ENCODE data around the gene PLIN4. TPM values are rescaled to one million over a fixed set of nuclear protein-coding genes. Genes with fewer than 3 reads are reported as not detected.
"Not testable (repeated sequence)": the region's sequence is repeated elsewhere in the genome, so short reads cannot be mapped to it uniquely, and the experiment has no call there.

The PLIN4 gene
- total RNA-seq, 1 experiment from 2014 or later, result not detected

DNA sequence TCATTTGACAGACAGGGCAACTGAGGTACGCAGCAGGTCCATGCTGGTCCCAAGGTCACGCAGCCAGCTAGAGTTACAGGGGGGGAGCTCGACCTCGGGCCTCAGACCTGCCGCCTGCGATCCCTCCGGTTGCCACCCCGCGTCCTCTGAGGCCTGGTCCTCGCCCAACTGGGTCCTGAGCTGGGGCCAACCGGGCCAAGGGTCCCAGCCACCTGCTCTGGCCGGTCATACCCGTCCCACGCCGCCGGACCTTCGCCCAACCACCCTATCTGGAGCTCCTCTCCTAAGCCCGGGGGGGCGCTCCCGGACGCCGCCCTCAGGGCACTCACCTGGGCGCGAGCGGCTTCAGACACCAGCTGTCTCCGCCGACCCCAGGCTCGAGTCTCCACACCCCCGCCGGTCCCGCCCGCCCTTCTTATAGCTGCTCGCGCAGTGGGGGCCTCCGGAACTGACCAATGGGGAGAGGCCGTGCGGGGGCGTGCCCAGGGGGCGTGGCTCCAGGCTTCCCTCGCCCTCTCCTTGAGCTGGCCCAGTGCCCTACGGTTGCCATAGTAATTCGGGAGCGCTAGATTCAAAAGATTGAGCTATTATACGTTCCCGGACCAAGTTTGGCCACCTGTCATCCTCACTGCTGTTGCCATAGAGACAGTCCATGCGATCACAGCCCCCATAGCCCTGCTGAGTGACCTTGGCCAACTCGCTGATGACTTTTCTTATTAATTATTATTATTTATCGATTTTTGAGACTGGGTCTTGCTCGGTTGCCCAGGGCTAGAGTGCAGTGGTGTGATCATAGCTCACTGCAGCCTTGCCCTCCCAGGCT lies 16.8 kb upstream of the PLIN4 start, which contains the start of gene PLIN5:
Gene PLIN5 (minus strand): TSS at position 389 of the 823 bp plus-strand sequence. CDS start 1,150 bp downstream, outside the sequence.
- no peaks in the 10 kb centered on the region for H3K9me3 ChIP-seq (ENCODE audit: low read length)
- no peaks in the 10 kb centered on the region for H3K36me3 ChIP-seq (ENCODE audit: insufficient read depth, low read length)
- no peak within 1 kb of the TSS for H3K9ac ChIP-seq (ENCODE audit: low read length)
- H3K27ac ChIP-seq (ENCODE audit: low read length), result no peak within 1 kb of the TSS
- no peaks in the 10 kb centered on the region for H3K4me1 ChIP-seq (ENCODE audit: low read length)
- no peaks in the 10 kb centered on the region for H3K79me2 ChIP-seq (ENCODE audit: low read length)
- peak; percentile 81 for DNase-seq
- no peak within 1 kb of the TSS for H2AFZ ChIP-seq (ENCODE audit: low read length)
- no peaks in the 10 kb centered on the region for H3K27me3 ChIP-seq (ENCODE audit: low read length)
- no peaks in the 10 kb centered on the region for H3K9me2 ChIP-seq (replicated peaks; ENCODE audit: insufficient read depth, low read length)
- H4K20me1 ChIP-seq (ENCODE audit: insufficient read depth, low read depth, low read length), result no peaks in the 10 kb centered on the region
- no peak within 1 kb of the TSS for H3K4me3 ChIP-seq (ENCODE audit: low read length)
- no peak within 1 kb of the TSS for H3K4me2 ChIP-seq (ENCODE audit: low read depth, low read length, poor library complexity, severe bottlenecking)

DNA sequence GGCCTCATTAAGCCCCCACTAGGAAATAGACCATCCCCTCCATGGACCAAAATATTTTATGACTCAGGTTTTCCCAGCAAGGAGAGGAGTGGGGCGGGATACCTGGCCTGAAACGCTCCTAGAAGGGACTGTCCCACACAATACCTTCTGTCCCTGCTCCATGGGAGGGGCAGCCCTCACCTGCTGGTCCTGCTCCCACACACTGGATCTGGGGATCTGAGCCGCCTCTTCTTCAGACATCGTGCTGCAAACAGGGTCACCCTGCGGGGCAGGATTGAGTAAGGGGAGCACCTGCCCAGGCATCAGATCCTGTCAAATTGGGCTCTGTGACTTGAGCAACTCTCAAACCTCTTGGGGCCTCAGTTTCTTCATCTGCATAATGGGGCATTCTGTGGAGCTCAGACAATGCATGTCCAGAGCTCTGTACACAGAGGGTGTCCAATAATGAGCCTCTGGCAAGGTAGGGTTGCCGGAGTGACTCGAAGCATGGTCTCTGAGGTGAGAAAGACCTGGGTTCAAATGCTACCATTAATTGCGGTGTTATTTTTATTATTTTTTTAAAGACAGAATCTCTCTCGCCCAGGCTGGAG lies 15.6 kb upstream of the PLIN4 start:
- Histone ChIP-seq H3K27ac (ENCODE audit: low read length) (no peak overlapping the region), H3K4me3 (ENCODE audit: low read length) (no peak overlapping the region), H3K79me2 (ENCODE audit: low read length) (no peaks in the 10 kb centered on the region), H3K9me3 (ENCODE audit: low read length) (no peaks in the 10 kb centered on the region), H3K4me2 (ENCODE audit: low read depth, low read length, poor library complexity, severe bottlenecking) (no peak overlapping the region), H3K27me3 (ENCODE audit: low read length) (no peaks in the 10 kb centered on the region), H3K4me1 (ENCODE audit: low read length) (no peaks in the 10 kb centered on the region), H3K9me2 (replicated peaks; ENCODE audit: insufficient read depth, low read length) (no peaks in the 10 kb centered on the region), H4K20me1 (ENCODE audit: insufficient read depth, low read depth, low read length) (no peaks in the 10 kb centered on the region), H2AFZ (ENCODE audit: low read length) (no peak overlapping the region), H3K36me3 (ENCODE audit: insufficient read depth, low read length) (no peaks in the 10 kb centered on the region), H3K9ac (ENCODE audit: low read length) (no peak overlapping the region)
- no peak for DNase-seq

DNA sequence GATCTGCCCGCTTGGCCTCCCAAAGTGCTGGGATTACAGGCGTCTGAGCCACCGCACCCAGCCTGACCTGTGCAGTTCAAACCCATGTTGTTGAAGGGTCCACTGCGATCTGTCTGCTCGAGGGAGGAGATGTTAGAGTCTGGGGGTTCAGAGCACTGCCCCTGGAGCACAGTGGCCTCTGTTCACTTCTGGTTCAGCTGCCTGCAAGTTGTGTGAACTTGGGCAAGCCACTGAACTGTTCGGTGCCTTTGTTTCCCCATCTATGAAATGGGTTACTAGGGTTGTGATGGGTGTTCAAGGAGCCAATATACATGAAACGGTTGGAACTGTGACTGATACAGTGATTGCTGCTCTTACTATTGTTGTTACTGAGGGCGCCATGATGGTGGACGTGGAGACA lies 15.0 kb upstream of the PLIN4 start:
- Histone ChIP-seq H2AFZ (ENCODE audit: low read length) (no peak overlapping the region), H3K27me3 (ENCODE audit: low read length) (no peaks in the 10 kb centered on the region), H3K36me3 (ENCODE audit: insufficient read depth, low read length) (no peaks in the 10 kb centered on the region), H3K4me3 (ENCODE audit: low read length) (no peak overlapping the region), H3K9ac (ENCODE audit: low read length) (no peak overlapping the region), H3K4me2 (ENCODE audit: low read depth, low read length, poor library complexity, severe bottlenecking) (no peak overlapping the region), H3K79me2 (ENCODE audit: low read length) (no peaks in the 10 kb centered on the region), H3K27ac (ENCODE audit: low read length) (no peak overlapping the region), H4K20me1 (ENCODE audit: insufficient read depth, low read depth, low read length) (no peaks in the 10 kb centered on the region), H3K4me1 (ENCODE audit: low read length) (no peaks in the 10 kb centered on the region), H3K9me3 (ENCODE audit: low read length) (no peaks in the 10 kb centered on the region), H3K9me2 (replicated peaks; ENCODE audit: insufficient read depth, low read length) (no peaks in the 10 kb centered on the region)
- no peak for DNase-seq

DNA sequence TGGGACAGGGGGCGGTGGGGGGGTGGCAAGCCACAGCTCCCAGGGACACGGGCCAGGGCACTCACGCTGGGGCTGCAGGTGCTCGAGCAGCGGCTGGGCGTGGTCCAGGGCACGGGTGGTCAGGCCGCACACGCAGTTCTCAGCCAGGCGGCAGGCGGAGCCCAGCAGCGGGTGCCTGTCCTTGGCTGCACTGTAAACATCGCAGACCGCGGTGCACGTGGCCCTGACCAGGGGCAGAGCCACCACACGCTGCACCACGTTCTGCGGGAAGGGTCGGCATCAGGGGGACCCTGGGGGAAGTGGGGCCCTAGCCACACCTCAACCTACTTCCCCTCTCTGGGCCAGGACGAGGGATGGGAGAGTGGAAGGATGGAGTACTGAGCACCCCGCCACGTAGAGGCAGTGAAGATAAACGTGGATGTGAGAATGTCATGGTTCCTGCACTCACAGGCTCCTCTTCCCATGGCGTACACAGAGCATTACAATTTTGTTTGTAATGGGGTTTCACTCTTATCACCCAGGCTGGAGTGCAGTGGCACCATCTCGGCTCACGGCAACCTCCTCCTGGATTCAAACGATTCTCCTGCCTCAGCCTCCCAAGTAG lies 13.4 kb upstream of the PLIN4 start:
- H3K27ac ChIP-seq (ENCODE audit: low read length), result no peak overlapping the region
- H3K27me3 ChIP-seq (ENCODE audit: low read length), result no peaks in the 10 kb centered on the region
- H4K20me1 ChIP-seq (ENCODE audit: insufficient read depth, low read depth, low read length), result no peaks in the 10 kb centered on the region
- H3K36me3 ChIP-seq (ENCODE audit: insufficient read depth, low read length), result no peaks in the 10 kb centered on the region
- no peak overlapping the region for H3K9ac ChIP-seq (ENCODE audit: low read length)
- H2AFZ ChIP-seq (ENCODE audit: low read length), result no peak overlapping the region
- H3K4me1 ChIP-seq (ENCODE audit: low read length), result no peaks in the 10 kb centered on the region
- no peaks in the 10 kb centered on the region for H3K9me2 ChIP-seq (replicated peaks; ENCODE audit: insufficient read depth, low read length)
- H3K79me2 ChIP-seq (ENCODE audit: low read length), result no peaks in the 10 kb centered on the region
- DNase-seq, result no peak
- H3K9me3 ChIP-seq (ENCODE audit: low read length), result no peaks in the 10 kb centered on the region
- no peak overlapping the region for H3K4me2 ChIP-seq (ENCODE audit: low read depth, low read length, poor library complexity, severe bottlenecking)
- no peak overlapping the region for H3K4me3 ChIP-seq (ENCODE audit: low read length)

DNA sequence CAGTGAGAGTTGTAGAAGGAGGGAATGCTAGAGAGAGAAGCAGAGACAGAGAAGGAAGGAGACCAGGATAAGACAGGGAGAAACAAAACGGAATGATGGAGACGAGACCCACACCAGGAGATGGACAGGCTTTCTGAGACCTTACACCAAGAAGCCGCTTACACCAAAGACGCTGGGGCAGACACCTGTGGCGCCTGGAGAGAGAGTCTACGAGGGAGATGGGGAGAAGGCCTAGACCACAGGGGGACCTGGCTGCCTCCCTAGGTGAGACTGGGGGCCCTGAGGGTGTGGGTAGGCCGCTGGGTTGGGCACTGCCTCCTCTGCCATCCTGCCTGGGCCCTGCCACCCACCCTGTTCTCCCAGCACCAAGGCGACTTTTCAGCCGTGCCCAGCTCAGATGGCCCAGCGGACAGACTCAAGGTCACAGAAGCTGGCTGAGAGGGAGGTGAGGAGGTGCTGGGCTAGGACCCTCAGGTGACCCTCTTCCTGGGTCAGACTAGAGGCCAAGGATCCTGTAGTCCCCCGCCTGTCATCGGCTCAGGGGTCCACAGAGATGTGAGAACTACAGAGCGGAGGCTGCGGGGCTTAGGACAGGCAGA lies 11.7 kb upstream of the PLIN4 start:
- no peaks in the 10 kb centered on the region for H3K9me3 ChIP-seq (ENCODE audit: low read length)
- H3K9ac ChIP-seq (ENCODE audit: low read length), result no peak overlapping the region
- no peaks in the 10 kb centered on the region for H3K79me2 ChIP-seq (ENCODE audit: low read length)
- H4K20me1 ChIP-seq (ENCODE audit: insufficient read depth, low read depth, low read length), result no peaks in the 10 kb centered on the region
- H3K4me1 ChIP-seq (ENCODE audit: low read length), result no peaks in the 10 kb centered on the region
- no peaks in the 10 kb centered on the region for H3K9me2 ChIP-seq (replicated peaks; ENCODE audit: insufficient read depth, low read length)
- H3K27me3 ChIP-seq (ENCODE audit: low read length), result no peaks in the 10 kb centered on the region
- H2AFZ ChIP-seq (ENCODE audit: low read length), result no peak overlapping the region
- no peak overlapping the region for H3K4me2 ChIP-seq (ENCODE audit: low read depth, low read length, poor library complexity, severe bottlenecking)
- no peak for DNase-seq
- no peak overlapping the region for H3K27ac ChIP-seq (ENCODE audit: low read length)
- no peaks in the 10 kb centered on the region for H3K36me3 ChIP-seq (ENCODE audit: insufficient read depth, low read length)
- H3K4me3 ChIP-seq (ENCODE audit: low read length), result no peak overlapping the region

DNA sequence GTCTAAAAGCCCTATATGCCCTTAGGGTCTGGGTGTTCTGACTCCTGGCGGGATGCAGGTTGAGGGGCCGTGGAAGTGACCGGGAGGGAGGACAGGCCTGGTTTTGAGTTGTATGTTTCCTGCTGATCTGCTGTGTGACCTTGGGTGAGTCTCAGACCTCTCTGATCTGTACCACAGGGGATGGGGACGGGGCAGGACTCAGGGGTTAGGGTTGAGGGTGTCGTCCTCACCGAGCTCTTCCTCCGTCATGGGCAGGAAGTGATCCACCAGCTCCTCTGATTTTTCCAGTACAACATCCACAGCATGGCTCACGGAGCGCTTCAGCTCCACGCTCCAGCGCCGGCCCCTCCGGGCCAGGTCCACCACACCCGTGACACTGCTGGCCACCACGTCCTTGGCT lies 10.6 kb upstream of the PLIN4 start:
- Histone ChIP-seq H4K20me1 (ENCODE audit: insufficient read depth, low read depth, low read length) (no peaks in the 10 kb centered on the region), H3K9ac (ENCODE audit: low read length) (no peak overlapping the region), H3K27me3 (ENCODE audit: low read length) (no peaks in the 10 kb centered on the region), H3K79me2 (ENCODE audit: low read length) (no peaks in the 10 kb centered on the region), H3K4me2 (ENCODE audit: low read depth, low read length, poor library complexity, severe bottlenecking) (no peak overlapping the region), H3K9me2 (replicated peaks; ENCODE audit: insufficient read depth, low read length) (no peaks in the 10 kb centered on the region), H2AFZ (ENCODE audit: low read length) (no peak overlapping the region), H3K9me3 (ENCODE audit: low read length) (no peaks in the 10 kb centered on the region), H3K4me1 (ENCODE audit: low read length) (no peaks in the 10 kb centered on the region), H3K36me3 (ENCODE audit: insufficient read depth, low read length) (no peaks in the 10 kb centered on the region), H3K27ac (ENCODE audit: low read length) (no peak overlapping the region), H3K4me3 (ENCODE audit: low read length) (no peak overlapping the region)
- DNase-seq, result no peak

DNA sequence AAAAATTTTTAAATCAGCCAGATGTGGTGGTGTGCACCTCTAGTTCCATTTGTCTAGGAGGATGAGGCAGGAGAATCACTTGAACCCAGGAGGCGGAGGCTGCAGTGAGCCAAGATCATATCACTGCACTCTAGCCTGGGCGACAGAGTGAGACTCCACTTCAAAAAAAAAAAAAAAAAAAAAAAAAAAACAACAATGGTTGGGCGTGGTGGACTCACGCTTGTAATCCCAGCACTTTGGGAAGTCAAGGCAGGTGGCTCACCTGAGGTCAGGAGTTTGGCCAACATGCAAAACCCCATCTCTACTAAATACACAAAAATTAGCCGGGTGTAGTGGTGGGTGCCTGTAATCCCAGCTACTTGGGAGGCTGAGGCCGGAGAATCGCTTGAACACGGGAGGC lies 9.1 kb upstream of the PLIN4 start:
- not testable (repeated sequence) for H3K4me1 ChIP-seq (ENCODE audit: low read length); H3K79me2 ChIP-seq (ENCODE audit: low read length); H3K4me2 ChIP-seq (ENCODE audit: low read depth, low read length, poor library complexity, severe bottlenecking); H3K9me2 ChIP-seq (replicated peaks; ENCODE audit: insufficient read depth, low read length); H3K36me3 ChIP-seq (ENCODE audit: insufficient read depth, low read length); H2AFZ ChIP-seq (ENCODE audit: low read length); H3K27me3 ChIP-seq (ENCODE audit: low read length); H3K9ac ChIP-seq (ENCODE audit: low read length); H3K9me3 ChIP-seq (ENCODE audit: low read length); H3K4me3 ChIP-seq (ENCODE audit: low read length); H4K20me1 ChIP-seq (ENCODE audit: insufficient read depth, low read depth, low read length); H3K27ac ChIP-seq (ENCODE audit: low read length); DNase-seq

DNA sequence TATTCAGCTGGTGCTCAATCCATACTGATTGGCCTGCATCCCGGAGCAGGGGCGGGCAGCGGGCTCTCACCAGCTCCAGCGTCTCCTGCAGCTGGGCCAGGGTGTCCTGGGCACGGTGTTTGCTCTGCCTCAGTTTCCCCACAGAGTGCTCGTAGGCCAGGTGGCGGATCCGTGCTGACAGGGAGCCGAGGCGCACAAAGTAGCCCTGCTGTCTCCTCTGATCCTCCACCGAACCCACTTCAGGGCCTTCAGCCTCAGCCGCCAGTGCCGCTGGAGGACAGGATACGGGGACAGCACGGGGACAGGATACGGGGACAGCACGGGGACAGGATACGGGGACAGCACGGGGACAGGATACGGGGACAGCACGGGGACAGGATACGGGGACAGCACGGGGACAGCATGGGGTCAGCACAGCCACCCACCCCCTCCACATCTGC lies 7.3 kb upstream of the PLIN4 start:
- Histone ChIP-seq H3K9me2 (replicated peaks; ENCODE audit: insufficient read depth, low read length) (no peaks in the 10 kb centered on the region), H3K9me3 (ENCODE audit: low read length) (no peaks in the 10 kb centered on the region), H3K4me3 (ENCODE audit: low read length) (no peak overlapping the region), H3K36me3 (ENCODE audit: insufficient read depth, low read length) (no peaks in the 10 kb centered on the region), H3K27me3 (ENCODE audit: low read length) (no peaks in the 10 kb centered on the region), H3K4me2 (ENCODE audit: low read depth, low read length, poor library complexity, severe bottlenecking) (no peak overlapping the region), H2AFZ (ENCODE audit: low read length) (no peak overlapping the region), H3K79me2 (ENCODE audit: low read length) (no peaks in the 10 kb centered on the region), H4K20me1 (ENCODE audit: insufficient read depth, low read depth, low read length) (no peaks in the 10 kb centered on the region), H3K4me1 (ENCODE audit: low read length) (no peaks in the 10 kb centered on the region), H3K9ac (ENCODE audit: low read length) (no peak overlapping the region), H3K27ac (ENCODE audit: low read length) (no peak overlapping the region)
- no peak for DNase-seq

All from Karpas-422 (cell line).